GM12878 (cell line): ENCODE data around the gene PCDHB13. TPM values are rescaled to one million over a fixed set of nuclear protein-coding genes. Genes with fewer than 3 reads are reported as not detected.

Source experiments
- ATAC-seq: fragments of 200-7000 bp; cut with Tn5 transposase; 3 replicates; pipeline ENCODE4 v1.9.1; 2020; ENCODE audit warnings: mild to moderate bottlenecking, moderate library complexity
- BruUV-seq: library from RNA; stranded (reverse); fragments of 400-500 nt; replicated peaks from 2 replicates; lab custom pipeline; 2021; lab: Mats Ljungman, UMichigan
- CTCF ChIA-PET: fragments of 300-600 bp; sonication (Branson Sonifier 250); formaldehyde crosslinking; extraction: SDS; loops from one replicate; lab custom pipeline; 2021; ENCODE audit warnings: inconsistent platforms; lab: Yijun Ruan, JAX
- POLR2A ChIA-PET: fragments of 350-600 bp; formaldehyde crosslinking; extraction: SDS; loops from one replicate; lab custom pipeline; 2021; ENCODE audit warnings: inconsistent platforms; lab: Charles Lee
- RAD21 ChIA-PET: fragments of 300-600 bp; sonication (Branson Sonifier 250); formaldehyde crosslinking; loops from one replicate; lab custom pipeline; 2023; ENCODE audit warnings: antibody characterized with exemption; ENCODE audit not compliant: unreplicated experiment; lab: Charles Lee
- SMC1A ChIA-PET: fragments of 300-600 bp; sonication (Branson Sonifier 250); formaldehyde crosslinking; loops from one replicate; lab custom pipeline; 2023; ENCODE audit not compliant: unreplicated experiment, uncharacterized antibody; lab: Charles Lee
- DNase-seq: peaks from one replicate; pipeline ENCODE4 v3.0.0-alpha.2; 2011; ENCODE audit warnings: low read depth, low spot score
- FAIRE-seq: peaks from 3 replicates; lab custom pipeline; 2011; peaks lifted over from hg19 to GRCh38; lab: Jason Lieb, UNC
- H2AFZ ChIP-seq: 2 replicates; pipeline ENCODE4 v1.6.0; 2011; ENCODE audit warnings: low read depth, low read length, control low read depth; ENCODE audit not compliant: control insufficient read depth
- H3K27ac ChIP-seq: 2 replicates; pipeline ENCODE4 v1.5.1; 2011; ENCODE audit warnings: control low read depth; ENCODE audit not compliant: control insufficient read depth, insufficient read depth
- H3K27me3 ChIP-seq, 2 experiments: replicated peaks in 1 of 2; 2 replicates each; pipeline versions ENCODE4 v1.6.0 to v1.6.1; 2011; ENCODE audit warnings: low read length in 1 of 2; ENCODE audit not compliant: control insufficient read depth in 2 of 2, insufficient read depth in 2 of 2
- H3K36me3 ChIP-seq, 2 experiments: 2 replicates each; pipeline ENCODE4 v1.5.1; 2011; ENCODE audit warnings: low read length in 1 of 2; ENCODE audit not compliant: control insufficient read depth in 2 of 2, insufficient read depth in 2 of 2
- H3K4me1 ChIP-seq: 2 replicates; pipeline ENCODE4 v1.6.1; 2011; ENCODE audit warnings: mild to moderate bottlenecking, low read length, moderate library complexity, mixed read lengths; ENCODE audit not compliant: control insufficient read depth, insufficient read depth
- H3K4me2 ChIP-seq: 2 replicates; pipeline ENCODE4 v1.6.0; 2011; ENCODE audit warnings: control low read depth; ENCODE audit not compliant: control insufficient read depth, insufficient read depth
- H3K4me3 ChIP-seq: fragments of 200-600 bp; sonication (generic); 2 replicates; pipeline ENCODE4 v1.5.1; 2016
- H3K79me2 ChIP-seq: 2 replicates; pipeline ENCODE4 v1.6.0; 2011; ENCODE audit warnings: low read length; ENCODE audit not compliant: control insufficient read depth, insufficient read depth
- H3K9ac ChIP-seq: 2 replicates; pipeline ENCODE4 v1.8.0; 2011; ENCODE audit warnings: low read length, control low read depth, mixed read lengths; ENCODE audit not compliant: control insufficient read depth, insufficient read depth
- H3K9me3 ChIP-seq: replicated peaks from 3 replicates; pipeline ENCODE4 v1.5.1; 2011; ENCODE audit warnings: mild to moderate bottlenecking, low read length; ENCODE audit not compliant: control insufficient read depth, insufficient read depth
- H4K20me1 ChIP-seq: 2 replicates; pipeline ENCODE4 v1.6.0; 2011; ENCODE audit not compliant: control insufficient read depth, insufficient read depth
- CBFB ChIP-seq: IDR thresholded peaks from 2 replicates; pipeline ENCODE4 v1.6.1; 2016; ENCODE audit warnings: antibody characterized with exemption, low read depth
- CEBPB ChIP-seq, 2 experiments: fragments of 150-350 bp in 1 of 2; IDR thresholded peaks; 2 replicates each; pipeline ENCODE4 v1.6.1; 2012 to 2014; ENCODE audit warnings: low read depth in 2 of 2, low read length in 2 of 2, borderline replicate concordance in 1 of 2, inconsistent platforms in 1 of 2
- ELK1 ChIP-seq: IDR thresholded peaks from 2 replicates; pipeline ENCODE4 v1.6.1; 2012; ENCODE audit warnings: low read depth, low read length, improper control_type of control experiment
- ESRRA ChIP-seq: IDR thresholded peaks from 2 replicates; pipeline ENCODE4 v1.6.1; 2012; ENCODE audit warnings: mild to moderate bottlenecking, low read length, improper control_type of control experiment
- GATAD2B ChIP-seq: fragments of 450-650 bp; conservative IDR thresholded peaks from 2 replicates; pipeline ENCODE4 v1.6.1; 2017; ENCODE audit warnings: low read depth, mild to moderate bottlenecking, moderate library complexity
- KLF5 ChIP-seq: fragments of 450-650 bp; IDR thresholded peaks from 2 replicates; pipeline ENCODE4 v1.6.1; 2014; ENCODE audit warnings: mild to moderate bottlenecking; ENCODE audit not compliant: partially characterized antibody
- MYB ChIP-seq: fragments of 150-350 bp; IDR thresholded peaks from 2 replicates; pipeline ENCODE4 v1.6.1; 2014; ENCODE audit warnings: mild to moderate bottlenecking, low read depth, low read length, borderline replicate concordance
- NBN ChIP-seq: fragments of 450-650 bp; IDR thresholded peaks from 2 replicates; pipeline ENCODE4 v1.6.1; 2016
- NR2F1 ChIP-seq: fragments of 450-650 bp; conservative IDR thresholded peaks from 2 replicates; pipeline ENCODE4 v1.6.1; 2017; ENCODE audit warnings: mild to moderate bottlenecking
- NRF1 ChIP-seq: conservative IDR thresholded peaks from 2 replicates; pipeline ENCODE4 v1.6.1; 2011; ENCODE audit warnings: mild to moderate bottlenecking, low read depth, low read length, improper control_type of control experiment
- POLR2AphosphoS2 ChIP-seq: IDR thresholded peaks from 2 replicates; pipeline ENCODE4 v1.6.1; 2011; ENCODE audit warnings: low read depth, mild to moderate bottlenecking, low read length, improper control_type of control experiment, moderate library complexity
- POU2F2 ChIP-seq: IDR thresholded peaks from 3 replicates; pipeline ENCODE4 v1.6.1; 2011; ENCODE audit warnings: low read depth, mild to moderate bottlenecking, low read length, borderline replicate concordance
- SKIL ChIP-seq: fragments of 450-650 bp; IDR thresholded peaks from 2 replicates; pipeline ENCODE4 v1.6.1; 2017; ENCODE audit warnings: mild to moderate bottlenecking, low read depth, inconsistent platforms; ENCODE audit not compliant: poor library complexity, severe bottlenecking
- SP1 ChIP-seq: IDR thresholded peaks from one replicate; pipeline ENCODE4 v1.6.1; 2011; ENCODE audit warnings: low read depth, low read length
- TAF1 ChIP-seq: IDR thresholded peaks from 2 replicates; pipeline ENCODE4 v1.6.1; 2011; ENCODE audit warnings: mild to moderate bottlenecking, low read depth, low read length, borderline replicate concordance
- ZNF622 ChIP-seq: fragments of 450-650 bp; IDR thresholded peaks from 2 replicates; pipeline ENCODE4 v1.6.1; 2017; ENCODE audit warnings: mild to moderate bottlenecking, inconsistent platforms
- in situ Hi-C: fragments of 300-500 bp; cut with MboI; formaldehyde crosslinking; loops from 9 replicates; pipeline ENCODE4 v1.14.3; 2018; ENCODE audit warnings: mixed read lengths
- intact Hi-C: fragments of 100-400 bp; cut with micrococcal nuclease; formaldehyde crosslinking; loops from one replicate; pipeline ENCODE4 v1.14.2; 2022; ENCODE audit not compliant: unreplicated experiment
- polyA plus RNA-seq, 11 experiments: library from polyadenylated mRNA; depleted of rRNA in 4 of 11; unstranded in 6 of 11; stranded (reverse) in 5 of 11; fragments of >200 nt; fragmentation: Nextera tagmentation in 4 of 11; fragmentation: Illumina TruSeq in 1 of 11; extraction: Ambion mirVana in 4 of 11; extraction: Trizol in 1 of 11; gene quantifications; 1 replicate in 1 of 11; 2 replicates in 10 of 11; pipeline versions ENCODE4 v1.2.1 to v1.2.3, GENCODE V29; 2011 to 2016; ENCODE audit warnings: inconsistent platforms in 2 of 11, missing spikeins in 2 of 11, low read depth in 1 of 11
- total RNA-seq, 4 experiments: library from RNA; depleted of rRNA in 3 of 4; stranded (reverse); fragments of >200 nt in 3 of 4; fragmentation: Illumina TruSeq in 1 of 4; extraction: Trizol in 1 of 4; gene quantifications; 2 replicates each; pipeline versions ENCODE4 v1.2.1 to v1.2.3, GENCODE V29; 2013 to 2021

The PCDHB13 gene
- total and polyA plus RNA-seq, 10 of the 15 experiments (the other 5 are each of a cell fraction or from before 2014, with no cell fraction given), result 0.01 to 0.03 TPM; not detected in 8

- in situ Hi-C loops, result no loop called here
Observed at GRCh38 chr5:141258464-141258863, 44.7 kb downstream of the PCDHB13 start.

More at GRCh38 chr5:141258464-141258863, 44.7 kb downstream of the PCDHB13 start:
- ATAC-seq (no peak), DNase-seq (no peak), FAIRE-seq (no peak)
- TF ChIP-seq NR2F1 (no peak), POLR2AphosphoS2 (no peak), SP1 (no peak), KLF5 (no peak), CEBPB (IDR thresholded peaks at IDR 0.05; ENCODE audit: borderline replicate concordance in 1 of 2, low read depth in 2 of 2, low read length in 2 of 2) (no peak), NBN (no peak), CBFB (no peak), SKIL (no peak), ELK1 (no peak), ESRRA (no peak), POU2F2 (no peak), GATAD2B (no peak), TAF1 (no peak), ZNF622 (no peak), NRF1 (no peak), MYB (no peak)
- BruUV-seq, result no TSS peak
- POLR2A ChIA-PET, result no interaction called here
- SMC1A ChIA-PET, result no interaction called here
- Histone ChIP-seq H4K20me1 (no peaks in the 10 kb centered on the region), H3K79me2 (no peaks in the 10 kb centered on the region), H3K36me3 (no peaks in the 10 kb centered on the region), H3K4me3 (no peak overlapping the region), H3K9me3 (peaks cover 4% of the 10 kb centered on the region), H3K27ac (no peak overlapping the region), H3K27me3 (no peaks in the 10 kb centered on the region), H3K4me2 (no peak overlapping the region), H3K9ac (no peak overlapping the region), H3K4me1 (no peaks in the 10 kb centered on the region), H2AFZ (no peak overlapping the region)
- intact Hi-C loops, result no loop called here
- CTCF ChIA-PET, result no interaction called here
- RAD21 ChIA-PET, result no interaction called here
